Left lobe of liver (tissue), 2 donors: Measurements from ENCODE around the gene ZNF366. TPM values are rescaled to one million over a fixed set of nuclear protein-coding genes. Genes with fewer than 3 reads are reported as not detected.

Source experiments
- ATAC-seq: fragments of 200-7000 bp; cut with Tn5 transposase; one replicate; pipeline ENCODE4 v1.9.1; 2020; ENCODE audit warnings: mild to moderate bottlenecking, moderate library complexity
- DNase-seq: peaks from one replicate; pipeline ENCODE4 v3.0.0-alpha.2; 2020; ENCODE audit warnings: low spot score
- total RNA-seq: library from RNA; stranded (reverse); gene quantifications from one replicate; pipeline ENCODE4 v1.2.1, GENCODE V29; 2021
- donor health status: DM: no; HTN: no; CAD: no; lungs with moderate emphysema.
- donor health status: DM: no; HTN: yes; CAD: no.

The ZNF366 gene, protein sequence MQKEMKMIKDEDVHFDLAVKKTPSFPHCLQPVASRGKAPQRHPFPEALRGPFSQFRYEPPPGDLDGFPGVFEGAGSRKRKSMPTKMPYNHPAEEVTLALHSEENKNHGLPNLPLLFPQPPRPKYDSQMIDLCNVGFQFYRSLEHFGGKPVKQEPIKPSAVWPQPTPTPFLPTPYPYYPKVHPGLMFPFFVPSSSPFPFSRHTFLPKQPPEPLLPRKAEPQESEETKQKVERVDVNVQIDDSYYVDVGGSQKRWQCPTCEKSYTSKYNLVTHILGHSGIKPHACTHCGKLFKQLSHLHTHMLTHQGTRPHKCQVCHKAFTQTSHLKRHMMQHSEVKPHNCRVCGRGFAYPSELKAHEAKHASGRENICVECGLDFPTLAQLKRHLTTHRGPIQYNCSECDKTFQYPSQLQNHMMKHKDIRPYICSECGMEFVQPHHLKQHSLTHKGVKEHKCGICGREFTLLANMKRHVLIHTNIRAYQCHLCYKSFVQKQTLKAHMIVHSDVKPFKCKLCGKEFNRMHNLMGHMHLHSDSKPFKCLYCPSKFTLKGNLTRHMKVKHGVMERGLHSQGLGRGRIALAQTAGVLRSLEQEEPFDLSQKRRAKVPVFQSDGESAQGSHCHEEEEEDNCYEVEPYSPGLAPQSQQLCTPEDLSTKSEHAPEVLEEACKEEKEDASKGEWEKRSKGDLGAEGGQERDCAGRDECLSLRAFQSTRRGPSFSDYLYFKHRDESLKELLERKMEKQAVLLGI
- total RNA-seq, result 1.7 TPM

- DNase-seq, result no peak
- ATAC-seq, result peak; percentile 14
Measured at GRCh38 chr5:72507231-72507906, at the start of gene ZNF366. Gene ZNF366, minus strand, starts transcription at chr5:72507410. Its CDS starts 45,914 bp downstream, at chr5:72461496.

DNA sequence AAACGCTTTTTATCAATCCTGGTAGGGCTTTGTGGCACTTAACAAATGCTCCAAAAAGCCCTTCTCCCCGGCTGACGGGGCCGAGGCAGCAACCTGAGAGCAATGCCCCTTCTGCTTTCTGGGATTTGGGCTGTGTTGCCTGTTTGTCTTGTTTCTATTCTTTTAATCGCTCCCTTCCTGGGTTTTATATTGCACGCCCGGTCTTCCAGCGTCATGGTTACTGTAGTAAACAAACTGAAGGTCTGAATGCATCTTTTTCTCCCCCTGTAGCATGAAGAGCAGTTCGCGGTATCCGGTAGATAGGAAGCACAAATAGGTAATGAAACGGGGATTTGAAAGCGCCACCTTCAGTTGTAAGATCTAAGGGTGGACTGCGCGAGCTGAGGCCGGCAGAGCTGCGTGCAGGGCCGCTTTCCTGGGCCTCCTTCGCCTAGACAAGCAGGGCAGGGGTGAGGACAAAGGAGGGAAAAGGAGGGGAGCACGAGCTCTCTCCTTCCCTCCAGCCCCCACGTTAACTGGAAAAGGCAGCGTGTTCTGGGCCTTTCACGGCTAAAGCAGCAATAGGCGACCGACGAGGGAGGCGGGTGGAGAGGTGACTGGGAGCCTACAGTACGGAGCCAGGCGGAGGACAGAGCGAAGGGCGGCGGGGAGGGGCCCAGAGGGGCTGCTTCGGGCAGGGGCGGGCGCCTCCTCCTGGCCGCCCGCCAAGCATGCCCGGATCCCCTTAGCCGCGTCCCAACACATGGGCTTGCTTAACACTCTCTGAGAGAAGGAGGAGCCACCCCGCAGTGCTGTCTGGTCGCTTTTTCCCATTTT is 49.3 kb upstream of the ZNF366 start:
- ATAC-seq, result peak; percentile 87
- peak; percentile 53 for DNase-seq

GRCh38 chr5:72555871-72556270 is 48.7 kb upstream of the ZNF366 start:
- DNase-seq, result no peak
- ATAC-seq, result no peak

GRCh38 chr5:72554897-72555296 is 47.7 kb upstream of the ZNF366 start:
- ATAC-seq, result no peak
- DNase-seq, result no peak

GRCh38 chr5:72552041-72552557 is 44.9 kb upstream of the ZNF366 start:
- ATAC-seq (no peak), DNase-seq (no peak)

DNA sequence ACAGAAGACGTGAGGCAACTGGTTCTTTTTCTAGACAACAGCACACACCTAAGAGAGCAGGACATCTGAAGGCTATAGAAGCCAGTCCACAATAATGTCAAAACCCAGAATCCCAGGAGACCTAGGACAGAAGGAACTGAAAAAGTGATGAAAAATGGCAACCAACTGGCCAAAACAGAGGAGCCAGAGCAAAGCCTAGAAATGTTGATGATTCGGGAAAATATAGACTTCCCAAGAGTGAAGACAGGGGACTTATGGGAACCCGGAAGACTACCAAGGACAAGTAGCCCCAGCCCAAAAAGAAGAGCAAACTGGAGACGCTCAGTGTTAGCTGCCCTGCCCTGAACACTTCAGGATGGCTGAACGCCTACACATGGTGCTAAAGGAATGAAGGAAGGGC is 43.4 kb upstream of the ZNF366 start:
- ATAC-seq, result no peak
- DNase-seq, result no peak

DNA sequence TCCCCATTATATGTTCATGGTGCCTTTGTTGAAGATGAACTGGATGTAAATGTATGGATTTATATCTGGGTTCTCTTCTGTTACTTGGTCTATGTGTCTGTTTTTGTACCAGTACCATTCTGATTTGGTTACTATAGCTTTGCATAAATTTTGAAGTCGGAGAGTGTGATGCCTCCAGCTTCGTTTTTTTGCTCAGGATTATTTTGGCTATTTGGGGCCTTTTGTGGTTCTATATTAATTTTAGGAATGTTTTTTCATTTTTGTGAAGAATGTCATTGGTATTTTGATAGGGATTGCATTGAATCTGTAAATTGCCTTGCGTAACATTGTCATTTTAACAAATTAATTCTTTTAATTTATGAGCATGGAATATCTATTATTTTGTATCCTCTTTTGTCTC is 36.6 kb upstream of the ZNF366 start:
- no peak for ATAC-seq
- no peak for DNase-seq

DNA sequence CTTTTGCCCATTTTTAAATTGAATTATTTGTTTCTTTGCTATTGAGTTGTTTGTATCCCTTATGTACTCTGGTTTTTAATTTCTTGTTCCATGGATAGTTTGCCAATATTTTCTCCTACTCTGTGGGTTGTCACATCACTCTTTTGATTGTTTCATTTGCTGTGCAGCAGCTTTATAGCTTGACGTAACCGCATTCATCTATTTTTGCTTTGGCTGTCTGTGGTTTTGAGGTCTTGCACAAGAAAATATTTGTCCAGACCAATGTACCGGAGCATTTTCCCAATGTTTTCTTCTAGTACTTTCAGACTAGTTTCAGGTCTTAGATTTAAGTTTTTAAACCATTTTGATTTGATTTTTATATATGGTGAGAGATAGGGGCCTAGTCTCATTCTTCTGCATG is 36.2 kb upstream of the ZNF366 start:
- ATAC-seq, result no peak
- no peak for DNase-seq

- ATAC-seq (no peak), DNase-seq (no peak)
Measured at GRCh38 chr5:72542695-72543094, 35.5 kb upstream of the ZNF366 start.

GRCh38 chr5:72541501-72542225 is 34.5 kb upstream of the ZNF366 start:
- DNase-seq, result no peak
- no peak for ATAC-seq

DNA sequence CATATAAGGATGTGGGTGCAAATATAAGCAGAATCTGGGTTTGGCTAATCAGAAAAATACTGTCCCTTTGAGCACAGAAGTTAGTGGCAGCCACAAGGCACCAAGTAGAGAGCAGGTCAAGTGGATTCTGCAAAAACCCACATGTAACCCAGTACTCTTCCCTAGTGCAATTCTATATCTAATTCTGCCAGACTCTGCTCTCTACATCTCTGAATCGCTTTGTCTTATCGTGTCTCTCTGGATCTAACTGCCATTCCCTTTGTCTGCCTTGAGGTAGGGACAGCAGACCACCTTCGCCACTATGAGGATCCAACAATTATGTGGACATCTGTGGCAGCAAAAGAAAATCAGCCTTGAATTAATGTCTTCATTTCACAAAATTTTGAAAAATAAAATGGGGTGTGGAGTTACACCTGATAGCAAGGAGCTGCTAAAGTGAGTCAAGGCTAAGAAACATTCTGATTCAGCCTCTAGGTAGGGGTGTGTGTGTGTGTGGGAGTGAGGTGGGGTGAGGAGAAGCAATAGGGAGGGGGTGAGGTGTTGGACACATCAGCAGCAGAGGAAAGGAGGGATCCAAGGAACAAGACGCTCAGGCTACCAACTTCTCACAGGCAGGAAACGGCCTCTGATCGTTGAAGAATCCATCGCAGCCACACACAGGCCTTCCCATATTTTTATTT is 33.7 kb upstream of the ZNF366 start:
- ATAC-seq (no peak), DNase-seq (no peak)

DNA sequence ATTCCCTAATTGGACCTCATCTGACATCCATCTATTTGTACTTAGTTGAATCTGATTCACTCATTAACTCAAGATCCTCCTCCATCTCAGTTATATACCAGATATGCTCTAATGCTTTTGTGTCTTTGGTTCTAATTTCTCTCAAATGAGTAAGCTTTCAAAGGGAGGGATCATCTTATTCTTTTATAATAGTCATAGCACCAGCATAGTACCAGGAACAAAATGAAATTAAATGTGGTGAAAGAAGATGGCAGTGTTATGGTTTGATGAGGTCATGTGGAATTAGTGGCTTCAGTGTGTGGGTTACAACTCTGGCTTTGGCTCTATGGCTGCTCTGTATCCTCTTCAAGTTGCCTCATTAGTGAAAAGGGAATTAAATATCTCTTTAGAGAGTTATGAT is 32.5 kb upstream of the ZNF366 start:
- DNase-seq, result no peak
- ATAC-seq, result no peak

- ATAC-seq (no peak), DNase-seq (no peak)
Measured at GRCh38 chr5:72539038-72539437, 31.8 kb upstream of the ZNF366 start.

DNA sequence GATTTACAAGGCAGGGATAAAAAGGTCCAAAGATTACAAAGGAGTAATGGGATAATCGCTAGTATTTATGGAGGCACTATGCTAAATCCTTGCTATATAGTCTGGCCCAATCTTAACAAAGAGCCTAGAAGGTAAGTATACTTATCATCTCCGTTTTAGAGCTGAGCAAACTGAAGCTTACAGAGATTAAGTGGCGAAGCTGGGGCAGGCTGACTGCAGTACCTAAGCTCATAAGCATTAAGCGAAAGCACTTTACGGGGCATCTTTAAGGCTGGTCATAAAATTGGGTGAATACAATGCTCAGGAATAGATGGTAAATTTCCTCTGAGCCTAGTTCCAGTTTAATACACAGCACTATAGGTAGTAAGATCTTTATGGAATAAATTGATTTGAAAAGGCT is 30.0 kb upstream of the ZNF366 start:
- ATAC-seq, result no peak
- no peak for DNase-seq

DNA sequence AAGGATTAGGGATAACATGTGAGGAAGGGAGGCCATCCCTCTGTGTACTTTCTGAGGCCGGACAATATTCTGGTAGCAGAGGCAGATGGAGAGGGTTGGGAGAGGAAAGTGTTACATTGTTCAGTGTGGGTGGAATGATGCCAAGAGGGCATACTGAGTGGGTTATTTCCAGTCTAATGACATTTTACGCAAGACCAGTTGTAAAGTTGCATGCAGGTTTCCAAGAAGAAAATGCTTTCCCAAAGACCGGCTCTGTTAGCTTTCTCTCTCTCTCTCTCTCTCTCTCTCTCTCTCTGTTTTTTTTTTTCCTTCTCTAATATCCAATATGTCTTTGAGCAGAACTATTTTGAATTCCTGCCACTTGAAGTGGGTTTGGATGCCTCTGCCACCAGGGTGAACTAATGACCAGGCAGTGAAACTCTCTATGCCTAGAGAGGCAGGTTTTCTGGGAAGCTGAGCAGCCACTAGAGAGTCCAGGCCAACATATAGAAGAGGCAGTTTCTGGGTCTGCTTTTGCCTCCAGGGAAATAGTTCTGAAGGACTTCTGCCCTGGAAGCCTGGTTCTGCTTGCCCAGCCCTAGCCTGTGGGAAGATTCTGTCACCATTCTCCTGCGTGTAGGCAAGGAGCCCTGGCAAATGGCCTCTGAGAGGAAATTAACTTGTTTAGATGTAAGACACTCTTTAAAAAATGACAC is 24.4 kb upstream of the ZNF366 start:
- ATAC-seq, result no peak
- no peak for DNase-seq

GRCh38 chr5:72530196-72530595 is 23.0 kb upstream of the ZNF366 start:
- no peak for DNase-seq
- ATAC-seq, result no peak

- no peak for ATAC-seq
- DNase-seq, result no peak
Measured at GRCh38 chr5:72529383-72529782, 22.2 kb upstream of the ZNF366 start.

GRCh38 chr5:72525816-72526215 is 18.6 kb upstream of the ZNF366 start:
- DNase-seq (no peak), ATAC-seq (no peak)
